HG03342 (cell line): ENCODE data around the gene CARD9.
A peak's percentile ranks its signal among the peaks of the same experiment; 100 is the strongest.
"Not testable (repeated sequence)": the region's sequence is repeated elsewhere in the genome, so short reads cannot be mapped to it uniquely, and the experiment has no call there.

ENCODE experiments used
- ATAC-seq: cut with Tn5 transposase; IDR thresholded peaks from one replicate; pipeline ENCODE4 v1.9.1; 2021; ENCODE audit warnings: mild to moderate bottlenecking, moderate library complexity; ENCODE audit not compliant: unreplicated experiment

CARD9 gene

DNA sequence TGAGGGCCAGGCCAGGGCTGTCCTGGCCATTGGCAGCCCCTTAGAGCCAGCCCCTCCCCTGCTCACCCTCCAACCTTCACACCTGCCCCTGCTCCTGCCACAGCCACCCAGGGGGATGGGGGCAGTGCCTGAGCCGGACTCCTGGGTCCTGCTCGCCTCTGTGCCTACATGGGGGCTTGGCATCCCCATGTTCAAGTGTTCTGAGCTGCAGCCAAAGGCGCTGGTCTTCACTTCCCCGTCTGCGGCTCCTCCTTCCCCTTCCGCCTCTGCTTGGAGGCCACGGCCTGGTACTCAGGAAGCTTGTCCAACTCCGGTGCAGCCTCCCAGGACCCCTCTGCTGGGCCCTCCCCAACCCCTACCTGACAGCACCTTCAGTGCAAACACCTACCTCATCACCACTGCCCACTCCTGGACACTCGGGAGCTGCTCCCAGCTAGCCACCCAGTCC is 7.7 kb downstream of the CARD9 start:
- no peak for ATAC-seq

DNA sequence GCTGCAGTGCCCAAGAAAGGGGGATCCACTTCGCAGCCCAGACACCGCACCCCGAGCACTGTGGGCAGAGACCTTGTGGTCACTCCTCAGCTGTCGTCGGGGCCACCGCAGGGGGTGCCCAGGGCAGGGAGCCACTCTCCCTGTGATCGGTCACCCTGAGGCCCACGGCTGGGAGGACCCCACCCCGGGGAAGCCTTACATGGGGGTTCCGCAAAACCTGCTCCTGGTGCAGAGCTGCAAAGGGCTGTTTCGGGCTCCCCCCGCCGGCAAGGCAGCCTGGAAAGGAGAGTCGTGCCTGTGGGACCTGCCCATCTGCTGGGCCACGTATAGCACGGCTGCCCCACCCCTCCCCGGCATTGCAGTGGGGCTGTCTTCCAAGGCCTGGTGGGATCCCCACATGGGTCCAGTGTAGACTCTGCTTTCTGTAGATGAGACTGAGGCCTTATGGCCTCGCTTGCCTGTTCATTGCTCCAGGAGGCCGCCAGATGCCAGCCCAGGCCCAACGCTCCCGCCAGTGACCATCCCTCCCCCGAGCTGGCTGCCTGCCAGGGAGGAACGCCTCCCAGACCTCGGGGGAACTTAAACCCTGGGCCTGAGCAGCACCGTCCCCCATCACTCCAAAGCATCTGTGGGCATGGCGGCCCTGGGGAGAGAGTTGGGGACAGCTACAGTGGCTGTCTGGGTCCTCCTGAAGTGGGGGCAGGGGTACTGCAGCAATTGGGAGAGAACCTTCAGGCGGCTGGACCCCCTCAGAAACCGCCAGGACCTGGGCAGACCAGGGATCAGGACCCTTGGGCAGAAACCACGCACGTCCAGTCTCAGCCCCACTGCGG is 8.3 kb downstream of the CARD9 start:
- ATAC-seq = no peak

DNA sequence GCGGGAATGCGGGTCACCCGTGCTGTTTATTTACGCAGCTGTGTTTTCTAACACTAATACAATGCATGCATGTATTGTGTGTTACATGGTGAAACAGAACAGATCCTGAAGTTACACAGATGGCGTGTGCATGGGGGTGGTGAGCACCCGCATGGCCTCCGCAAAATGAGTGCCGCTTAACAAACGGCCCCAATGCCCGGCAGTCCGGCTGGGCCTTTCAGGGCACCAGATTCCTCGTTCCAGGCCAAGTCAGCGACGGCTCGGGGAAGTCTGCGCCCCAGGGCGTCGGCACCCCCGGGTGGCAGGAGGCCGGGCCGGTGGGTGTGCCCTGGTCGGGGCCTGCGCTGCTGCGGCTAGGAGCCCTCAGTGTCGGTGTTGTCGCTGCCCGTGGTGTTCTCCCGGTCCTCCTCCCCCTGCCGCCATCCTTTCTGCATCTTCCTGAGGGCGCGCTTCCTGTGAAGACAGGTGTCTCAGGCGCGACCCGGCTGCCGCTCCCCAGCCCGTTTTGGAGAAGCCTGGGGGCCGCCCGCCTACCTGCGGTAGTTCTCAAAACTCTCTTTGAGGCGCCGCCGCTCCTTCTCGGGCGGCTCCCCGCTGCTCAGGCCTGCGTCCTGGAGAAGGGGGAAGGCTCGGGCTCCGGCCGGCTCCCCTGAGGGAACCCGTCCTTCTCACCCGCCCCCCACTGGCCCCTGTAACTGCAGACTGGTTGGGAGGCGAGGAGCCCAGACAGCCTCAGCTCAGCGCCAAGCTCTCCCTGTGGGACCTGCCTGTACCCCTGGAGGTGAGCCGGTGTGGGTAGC is 9.3 kb downstream of the CARD9 start:
- ATAC-seq = no peak

DNA sequence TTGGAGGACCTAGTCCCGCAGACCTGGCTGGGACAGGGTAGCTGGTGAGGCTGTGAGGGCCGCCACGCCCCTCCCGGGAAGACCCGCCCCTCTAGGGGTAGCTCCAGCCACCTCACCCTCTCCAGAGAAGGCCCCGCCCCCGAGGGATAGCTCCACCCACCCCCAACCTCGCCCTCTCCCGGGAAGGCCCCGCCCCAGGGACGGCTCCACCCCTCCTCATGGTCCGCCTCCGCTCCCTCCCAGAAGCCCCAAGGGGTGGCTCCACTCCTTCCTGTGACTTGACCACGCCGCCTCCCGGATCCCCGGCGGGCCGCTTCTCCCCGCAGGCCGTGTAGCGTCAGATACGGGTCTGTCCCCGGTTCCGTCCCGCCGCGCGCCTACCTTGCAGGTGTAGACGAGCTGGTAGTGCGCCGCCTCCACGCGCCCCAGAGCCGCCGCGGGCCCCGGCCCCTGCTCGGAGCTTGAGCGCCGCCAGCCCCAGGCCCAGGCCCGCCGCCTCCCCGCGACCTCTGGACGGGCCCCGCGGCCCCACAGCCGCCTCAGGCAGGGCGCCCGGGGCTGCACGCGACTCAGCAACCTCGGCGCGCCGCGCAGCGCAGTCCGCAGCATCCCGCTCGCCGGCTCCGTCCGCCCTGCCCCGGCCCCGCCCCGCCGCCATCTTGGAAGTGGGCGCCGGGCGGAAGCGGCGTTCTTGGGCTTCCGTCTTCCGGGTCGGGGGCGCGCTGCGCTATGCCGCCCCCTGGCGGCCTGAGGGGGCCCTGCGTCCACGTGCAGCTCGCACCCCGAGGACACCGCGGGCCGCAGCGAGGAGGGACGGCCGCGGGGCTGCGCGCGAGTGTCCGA is 10.1 kb downstream of the CARD9 start, which contains the start of gene DNLZ:
DNLZ (minus strand) TSS at position 639 of the 843 bp plus-strand sequence; CDS start at position 609, 30 bp downstream.
- ATAC-seq = peak; percentile 71

DNA sequence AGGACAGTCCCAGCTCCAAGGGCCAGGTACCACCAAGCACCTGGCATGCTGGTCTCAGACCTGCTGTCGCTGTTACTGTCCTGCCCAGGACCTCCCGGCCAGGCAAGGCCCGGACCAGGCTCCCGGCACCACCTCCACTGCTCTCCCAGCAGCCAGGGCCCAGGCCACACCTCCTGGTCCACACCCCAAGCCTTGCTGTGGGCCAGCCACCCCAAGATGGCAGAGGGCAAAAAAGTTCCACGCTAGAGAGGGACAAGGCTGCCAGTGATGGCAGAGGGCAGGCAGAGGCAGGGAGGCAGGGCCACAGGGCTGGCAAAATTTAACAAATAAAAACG is 11.1 kb downstream of the CARD9 start:
- ATAC-seq = no peak

DNA sequence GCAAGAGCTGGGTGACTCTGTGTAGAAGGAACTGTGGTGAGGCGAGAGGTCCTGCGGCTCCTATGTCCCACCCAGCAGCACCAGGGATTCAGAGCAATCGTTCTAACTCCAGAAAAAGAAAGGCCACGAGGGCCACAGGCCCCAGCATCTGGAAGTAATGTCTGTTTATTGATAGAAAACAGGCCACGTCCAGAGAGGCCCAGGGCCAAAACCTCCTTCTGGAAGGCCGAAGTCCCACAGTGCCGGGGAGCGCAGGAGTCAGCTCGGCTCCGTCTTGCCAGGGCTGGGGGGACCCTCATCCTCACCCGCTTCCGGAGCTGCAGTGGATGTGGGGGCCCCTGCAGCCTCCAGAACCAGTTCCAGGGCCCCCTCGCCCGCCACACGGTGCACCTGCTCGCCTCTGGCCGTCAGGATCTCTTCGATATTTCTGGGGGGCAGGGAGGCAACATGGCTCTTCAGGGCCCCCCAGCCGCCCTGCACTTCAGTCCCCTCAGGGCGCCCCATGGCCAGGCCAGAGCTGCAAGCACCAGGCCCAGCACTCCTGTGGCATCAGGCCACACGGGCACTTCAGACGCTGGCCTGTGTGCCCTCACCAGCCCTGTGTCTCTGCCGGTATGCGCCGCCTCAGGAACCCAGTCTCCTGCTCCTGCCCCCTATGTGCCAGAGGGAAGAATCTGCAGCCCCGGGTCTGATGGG is 11.6 kb downstream of the CARD9 start:
- ATAC-seq = no peak

DNA sequence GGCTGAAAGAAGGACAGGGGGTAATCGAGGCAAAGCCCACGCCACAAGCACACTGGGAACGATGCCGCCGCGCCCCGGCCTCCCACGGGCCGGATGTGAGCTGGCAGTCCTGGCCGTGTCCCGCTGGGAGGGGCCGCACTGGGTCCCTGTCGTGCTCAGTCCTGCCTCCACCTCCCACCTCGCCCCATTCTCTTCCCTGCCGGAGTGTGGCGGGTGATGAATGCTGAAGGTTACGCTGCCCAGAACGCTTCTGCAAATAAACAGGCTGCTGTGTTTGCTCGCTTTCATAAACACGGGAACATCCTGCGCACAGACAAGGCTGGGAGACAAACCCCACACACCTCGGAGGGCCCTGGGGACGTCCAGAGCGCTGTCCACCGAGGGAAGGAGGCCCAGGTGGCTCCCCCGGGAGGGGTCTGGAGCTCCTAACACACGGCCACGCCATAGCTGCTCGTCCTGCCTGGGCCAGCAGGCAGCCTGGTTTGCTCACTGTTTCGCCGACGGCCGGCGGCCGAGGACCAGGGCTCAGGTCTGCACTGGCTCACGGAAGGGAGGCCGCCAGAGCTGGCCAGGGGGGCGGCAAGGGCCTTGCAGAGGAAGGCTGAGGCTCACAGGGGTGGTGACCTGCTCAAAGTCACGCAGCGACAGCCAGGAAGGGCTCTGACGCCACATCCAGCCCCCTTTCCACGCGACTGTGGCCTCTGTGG is 12.3 kb downstream of the CARD9 start:
- no peak for ATAC-seq

DNA sequence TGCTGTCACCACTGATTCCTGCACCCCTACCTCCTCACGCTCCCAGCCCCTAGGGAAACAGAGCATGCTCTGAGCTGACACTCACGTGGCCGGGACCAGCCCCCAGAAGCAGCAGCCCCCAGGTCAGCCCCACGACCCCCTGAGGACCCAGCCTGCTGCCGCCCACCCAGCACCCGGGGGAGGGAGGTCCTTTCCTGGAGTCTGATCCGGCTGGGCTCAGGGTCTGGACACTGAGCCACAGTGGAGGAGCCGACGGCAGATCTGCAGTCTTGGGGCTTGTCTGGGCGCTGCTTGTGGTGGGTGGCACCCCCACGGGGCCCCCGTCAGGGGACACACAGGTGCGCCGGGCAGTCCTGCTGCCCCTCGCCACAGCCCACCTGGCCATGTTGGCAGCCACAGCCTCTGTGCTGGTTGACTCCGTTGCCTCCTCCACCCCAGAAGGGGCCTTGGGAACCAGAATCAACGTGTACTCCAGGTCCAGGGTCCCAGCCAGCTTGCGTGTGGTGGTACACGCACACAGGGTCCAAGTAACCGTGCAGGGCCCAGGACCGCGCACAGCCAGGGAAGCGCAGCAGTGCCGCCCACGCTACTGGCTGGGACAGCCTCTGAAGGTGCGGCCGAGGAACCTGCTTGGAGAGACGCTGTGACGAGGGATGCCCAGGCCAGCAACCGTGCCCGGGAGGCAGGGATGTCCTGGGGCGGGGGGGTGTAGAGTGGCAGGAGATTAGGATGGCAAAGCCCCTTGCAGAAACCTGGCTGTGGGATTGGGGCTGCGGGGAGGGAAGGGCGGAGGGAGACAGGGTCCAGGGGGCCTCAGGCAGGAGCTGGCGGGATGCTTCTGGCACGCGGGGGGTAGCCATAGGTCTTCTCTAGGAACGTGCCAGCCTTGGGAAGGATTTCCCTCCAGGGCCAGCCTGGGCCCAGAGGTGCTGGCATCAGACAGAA is 13.4 kb downstream of the CARD9 start:
- no peak for ATAC-seq

DNA sequence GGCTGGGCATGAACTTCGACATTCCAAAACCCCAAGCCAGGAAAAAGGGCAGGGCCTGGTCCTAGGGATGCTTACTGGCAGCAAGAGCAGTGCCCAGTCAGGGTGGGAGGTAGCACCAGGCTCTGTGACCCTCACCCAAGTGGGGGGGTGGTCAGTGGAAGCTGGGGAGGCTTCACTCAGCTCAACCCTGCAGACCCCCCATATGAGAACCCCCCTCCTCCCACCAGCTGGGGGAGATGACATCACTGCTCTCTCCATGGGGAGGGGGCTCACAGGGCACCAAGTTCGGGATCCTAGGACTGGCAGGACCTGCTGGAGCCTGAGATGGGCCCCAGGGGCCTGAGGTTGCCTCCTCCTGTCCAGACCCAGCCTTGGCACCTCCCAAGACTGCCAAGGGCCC is 14.6 kb downstream of the CARD9 start:
- no peak for ATAC-seq

DNA sequence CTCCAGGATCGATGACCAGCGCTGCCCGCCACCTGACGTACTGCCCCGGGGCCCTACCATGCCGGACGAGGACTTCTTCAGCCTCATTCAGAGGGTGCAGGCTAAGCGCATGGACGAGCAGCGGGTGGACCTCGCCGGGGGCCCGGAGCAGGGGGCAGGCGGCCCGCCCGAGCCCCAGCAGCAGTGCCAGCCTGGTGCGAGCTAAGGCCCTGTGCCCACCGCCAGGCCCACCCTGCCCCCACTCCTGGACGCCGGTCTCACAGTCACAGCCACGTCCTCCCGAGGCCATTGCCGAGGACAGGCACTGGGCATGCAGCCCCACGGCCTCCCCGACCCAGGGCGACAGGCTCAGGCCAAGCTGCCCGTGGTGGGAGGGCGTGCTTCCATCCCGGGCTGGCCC is 15.5 kb downstream of the CARD9 start:
- ATAC-seq = no peak

DNA sequence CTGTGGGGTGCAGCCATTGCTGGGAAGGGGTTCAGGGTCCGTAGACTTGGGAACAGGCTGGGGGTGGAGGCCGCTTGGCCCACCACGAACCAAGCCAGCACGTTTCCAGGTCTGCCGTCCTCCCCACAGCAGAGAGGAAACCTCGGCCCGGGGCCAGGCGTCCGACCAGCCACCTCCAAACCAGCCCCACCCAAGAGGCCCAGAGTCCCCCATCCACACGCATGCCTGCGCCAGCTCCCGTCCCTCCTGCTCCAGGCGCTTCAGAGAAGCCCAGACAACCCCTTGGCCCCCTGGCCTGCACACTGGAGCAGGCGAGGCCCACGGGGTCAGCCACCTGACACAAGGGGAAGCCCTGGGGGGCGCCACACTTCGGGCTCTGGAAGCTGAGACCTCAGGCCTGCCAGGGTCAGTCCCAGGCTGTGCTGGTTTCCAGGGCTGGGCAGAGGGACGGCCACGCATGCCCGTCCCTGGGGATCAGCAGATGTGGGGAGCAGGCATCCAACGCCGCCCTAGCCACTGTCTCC is 16.2 kb downstream of the CARD9 start:
- ATAC-seq = no peak

DNA sequence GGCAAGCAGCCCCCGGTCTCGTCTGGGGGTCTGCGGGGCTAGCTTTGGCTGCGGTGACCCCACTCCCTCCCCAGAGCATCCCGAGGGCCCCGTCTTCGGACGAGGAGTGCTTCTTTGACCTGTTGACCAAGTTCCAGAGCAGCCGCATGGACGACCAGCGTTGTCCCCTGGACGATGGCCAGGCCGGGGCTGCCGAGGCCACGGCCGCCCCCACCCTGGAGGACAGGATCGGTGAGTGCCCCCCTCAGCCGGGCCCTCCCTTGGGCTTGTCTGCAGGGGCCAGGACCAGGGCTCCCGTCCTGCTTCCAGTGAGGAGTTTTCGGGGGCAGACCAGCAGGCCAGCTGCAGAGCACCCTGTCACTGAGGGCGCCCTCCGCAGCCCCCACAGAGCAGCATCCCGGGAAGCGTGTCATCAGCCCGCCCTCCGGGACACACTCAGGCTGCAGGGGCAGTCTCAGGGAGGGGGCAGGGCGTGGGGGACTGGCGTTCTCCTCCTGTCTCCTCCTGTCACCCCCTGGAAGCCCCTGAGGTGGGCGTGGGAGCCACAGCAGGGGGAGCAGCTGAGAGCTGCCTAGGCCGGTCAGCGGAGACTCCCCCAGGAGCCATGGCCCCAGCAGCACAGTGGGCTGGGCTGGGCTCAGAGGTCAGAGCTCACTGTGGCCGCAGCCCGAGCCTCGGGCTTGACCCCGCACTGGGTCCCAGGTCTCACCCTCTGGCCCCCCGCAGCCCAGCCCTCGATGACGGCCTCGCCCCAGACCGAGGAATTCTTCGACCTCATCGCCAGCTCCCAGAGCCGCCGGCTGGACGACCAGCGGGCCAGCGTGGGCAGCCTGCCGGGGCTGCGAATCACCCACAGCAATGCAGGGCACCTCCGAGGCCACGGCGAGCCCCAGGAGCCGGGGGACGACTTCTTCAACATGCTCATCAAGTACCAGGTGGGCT is 17.6 kb downstream of the CARD9 start:
- no peak for ATAC-seq

DNA sequence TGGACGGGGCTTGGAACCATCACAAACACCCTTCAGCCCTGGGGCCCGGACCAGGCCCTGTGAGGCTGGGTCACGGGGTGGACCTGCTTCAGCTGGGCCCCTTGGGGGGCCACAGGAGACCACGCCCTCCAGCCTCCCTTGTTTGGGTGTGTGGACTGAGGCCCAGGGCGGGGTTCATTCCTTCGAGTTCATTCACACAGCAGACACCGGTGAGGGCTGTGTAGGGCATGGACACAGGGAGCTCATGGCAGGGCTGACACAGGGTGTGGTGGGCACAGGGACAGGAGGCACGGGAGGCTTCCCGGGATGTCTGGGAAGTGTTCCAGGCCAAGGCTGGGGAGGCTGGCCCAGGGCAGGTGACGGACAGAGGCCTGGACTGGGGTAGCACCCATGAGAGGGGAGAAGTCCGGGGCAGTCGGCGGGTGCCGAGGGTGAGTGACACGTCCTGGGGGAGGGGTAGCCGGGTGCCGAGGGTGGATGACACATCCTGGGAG is 18.8 kb downstream of the CARD9 start:
- ATAC-seq = no peak

DNA sequence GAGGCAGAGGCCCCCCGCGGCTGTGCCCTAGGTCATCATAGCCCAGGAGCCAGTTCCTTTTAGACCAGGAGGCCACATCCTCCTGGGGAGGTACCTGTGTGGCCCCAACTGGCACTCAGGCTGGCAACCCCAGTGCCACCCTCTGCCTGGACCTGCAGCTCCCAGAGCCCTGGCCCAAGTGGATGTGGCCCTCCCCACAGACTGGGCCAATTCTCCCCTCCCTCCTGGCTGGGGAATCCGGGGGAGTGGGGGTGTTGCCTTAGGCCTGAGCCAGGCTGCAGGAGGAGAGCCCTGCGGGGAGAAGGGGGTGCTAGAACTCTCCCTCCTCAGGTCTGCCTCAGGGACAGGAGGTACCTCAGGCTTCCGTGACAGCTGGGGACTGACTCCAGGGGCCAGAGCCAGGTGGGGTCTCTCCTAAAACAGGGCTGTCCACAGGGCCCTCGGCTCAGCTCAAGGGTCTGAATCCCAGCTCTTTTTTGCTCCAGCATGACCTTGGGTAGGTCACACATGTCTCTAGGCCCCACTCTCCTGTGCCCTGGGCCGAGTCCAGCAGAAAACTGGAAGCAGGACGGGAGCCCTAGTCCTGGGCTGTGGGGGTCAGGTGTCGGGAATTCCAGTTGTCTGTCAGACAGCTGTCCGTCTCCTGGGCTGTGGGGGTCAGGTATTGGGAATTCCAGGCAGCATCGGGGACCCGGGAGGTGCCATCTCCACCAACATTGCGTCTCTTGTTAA is 19.5 kb downstream of the CARD9 start:
- no peak for ATAC-seq

DNA sequence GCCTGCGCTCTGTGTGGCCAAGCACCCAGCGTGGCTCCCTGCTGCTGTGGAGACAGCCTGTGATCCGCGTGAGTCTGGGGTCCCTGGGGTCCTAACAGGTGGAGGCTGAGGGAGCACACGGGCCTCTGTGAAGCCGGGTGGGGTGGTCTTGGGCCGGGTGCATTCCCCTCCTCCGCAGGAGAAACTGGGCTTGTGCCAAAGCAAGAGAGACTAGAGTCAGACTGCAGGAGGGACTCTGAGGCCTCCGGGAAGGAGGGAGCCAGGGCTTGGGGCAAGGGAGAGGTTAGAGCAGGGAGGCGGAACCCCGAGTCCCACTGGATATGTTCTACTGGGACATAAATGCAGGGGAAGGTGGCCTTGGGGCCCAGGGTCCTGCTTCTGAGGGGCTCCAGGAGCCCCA is 20.4 kb downstream of the CARD9 start:
- ATAC-seq = no peak

DNA sequence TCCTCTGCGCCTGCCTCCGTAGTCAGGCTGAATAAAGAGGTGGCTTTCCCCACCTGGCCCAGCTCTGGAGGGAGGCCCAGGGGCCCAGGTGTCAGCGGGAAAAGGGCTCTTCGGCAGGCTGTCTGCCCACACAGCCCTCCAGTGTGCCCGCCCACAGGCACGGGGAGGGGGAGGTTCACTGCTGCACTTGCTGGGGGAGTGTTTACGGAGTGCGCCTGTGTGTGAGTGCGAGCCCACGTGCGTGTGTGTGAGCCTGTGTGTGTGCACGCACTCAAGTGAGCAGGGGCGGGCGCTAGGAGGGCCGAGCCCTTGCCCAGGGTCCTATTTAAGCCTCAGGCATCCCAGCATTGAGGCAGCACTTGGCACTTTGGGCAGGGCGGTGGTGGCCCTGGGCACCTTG is 20.8 kb downstream of the CARD9 start:
- ATAC-seq = no peak

DNA sequence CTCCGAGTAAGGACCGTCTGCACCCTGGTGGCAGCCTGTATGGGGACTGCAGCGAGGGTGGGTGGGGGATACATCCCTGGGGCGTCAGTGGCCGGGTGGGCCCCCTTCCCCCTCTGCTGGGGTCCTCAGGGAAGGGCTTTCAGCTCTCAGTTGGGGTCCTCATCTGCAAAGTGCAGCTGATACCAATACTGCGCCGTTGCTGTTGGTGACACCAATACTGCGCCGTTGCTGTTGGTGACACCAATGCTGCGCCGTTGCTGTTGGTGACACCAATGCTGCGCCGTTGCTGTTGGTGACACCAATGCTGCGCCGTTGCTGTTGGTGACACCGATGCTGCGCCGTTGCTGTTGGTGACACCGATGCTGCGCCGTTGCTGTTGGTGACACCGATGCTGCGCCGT is 21.6 kb downstream of the CARD9 start:
- not testable (repeated sequence) for ATAC-seq
